ENCODE results near the gene FGD4.
"Not testable (repeated sequence)": the region's sequence is repeated elsewhere in the genome, so short reads cannot be mapped to it uniquely, and the experiment has no call there.

The FGD4 gene

DNA sequence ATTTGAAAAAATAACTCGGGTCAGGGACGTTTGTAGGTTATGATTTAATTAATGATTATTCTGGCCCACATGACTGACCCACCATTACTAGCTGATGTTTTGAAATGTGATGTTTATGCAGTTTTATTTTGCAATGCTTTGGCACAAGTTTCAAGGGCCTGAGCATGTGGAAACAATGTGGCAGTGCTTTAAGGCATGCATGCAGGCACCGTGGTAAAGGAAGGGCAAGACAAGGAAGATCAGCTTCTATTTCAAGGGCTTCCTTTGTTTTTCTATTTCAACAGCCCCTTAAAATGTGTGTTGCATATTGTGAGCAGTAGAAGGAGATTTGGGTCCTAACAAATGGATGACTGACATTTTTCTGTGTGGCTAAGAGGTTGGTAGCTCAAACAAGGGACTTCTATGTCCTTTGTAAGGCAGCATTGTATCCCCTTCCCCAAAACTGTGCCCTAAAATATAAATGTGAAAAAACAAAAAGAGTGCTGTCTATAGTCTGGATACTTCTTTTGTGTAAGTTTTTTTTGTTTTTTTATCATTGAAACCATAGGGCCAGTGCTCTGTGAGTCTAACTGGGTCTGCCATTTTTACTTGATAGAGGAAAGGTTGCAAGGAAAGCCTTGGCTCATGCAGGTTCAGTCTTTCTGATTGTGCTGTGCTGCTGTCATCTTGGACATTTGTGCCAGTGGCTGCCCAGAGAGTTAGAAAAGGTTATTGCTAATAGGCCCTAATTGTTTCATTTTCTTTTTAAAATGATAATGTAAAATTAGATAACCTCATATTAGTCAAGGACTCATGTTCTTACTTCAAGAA, 103.5 kb downstream of the FGD4 start:
- DNase-seq (ENCODE audit: extremely low read depth, low read depth): peak; percentile 69
- TF ChIP-seq, protein P1, sequence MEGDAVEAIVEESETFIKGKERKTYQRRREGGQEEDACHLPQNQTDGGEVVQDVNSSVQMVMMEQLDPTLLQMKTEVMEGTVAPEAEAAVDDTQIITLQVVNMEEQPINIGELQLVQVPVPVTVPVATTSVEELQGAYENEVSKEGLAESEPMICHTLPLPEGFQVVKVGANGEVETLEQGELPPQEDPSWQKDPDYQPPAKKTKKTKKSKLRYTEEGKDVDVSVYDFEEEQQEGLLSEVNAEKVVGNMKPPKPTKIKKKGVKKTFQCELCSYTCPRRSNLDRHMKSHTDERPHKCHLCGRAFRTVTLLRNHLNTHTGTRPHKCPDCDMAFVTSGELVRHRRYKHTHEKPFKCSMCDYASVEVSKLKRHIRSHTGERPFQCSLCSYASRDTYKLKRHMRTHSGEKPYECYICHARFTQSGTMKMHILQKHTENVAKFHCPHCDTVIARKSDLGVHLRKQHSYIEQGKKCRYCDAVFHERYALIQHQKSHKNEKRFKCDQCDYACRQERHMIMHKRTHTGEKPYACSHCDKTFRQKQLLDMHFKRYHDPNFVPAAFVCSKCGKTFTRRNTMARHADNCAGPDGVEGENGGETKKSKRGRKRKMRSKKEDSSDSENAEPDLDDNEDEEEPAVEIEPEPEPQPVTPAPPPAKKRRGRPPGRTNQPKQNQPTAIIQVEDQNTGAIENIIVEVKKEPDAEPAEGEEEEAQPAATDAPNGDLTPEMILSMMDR (IDR thresholded peaks at IDR 0.05; ENCODE audit: low read depth, low read length): no peak

DNA sequence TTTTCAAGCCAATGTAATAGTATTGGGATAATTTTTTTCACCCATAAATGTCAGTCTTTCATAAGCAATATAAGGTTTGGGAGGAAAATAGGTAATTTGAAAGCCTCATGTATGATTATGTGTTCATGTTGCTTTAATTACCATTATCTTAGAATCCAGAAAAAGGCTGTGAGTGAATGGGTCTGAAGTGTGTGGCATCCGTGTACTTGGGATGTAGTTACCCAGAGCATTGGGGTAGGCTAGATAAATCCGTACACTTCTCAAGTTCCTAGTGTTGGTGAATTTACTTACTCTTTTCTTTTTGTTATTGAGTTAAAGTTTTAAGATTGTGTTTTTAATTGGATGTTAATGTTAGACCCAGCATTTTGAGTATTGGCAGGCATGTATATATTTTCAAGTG, 104.4 kb downstream of the FGD4 start:
- DNase-seq (ENCODE audit: extremely low read depth, low read depth): no peak
- TF ChIP-seq, protein P1 (IDR thresholded peaks at IDR 0.05; ENCODE audit: low read depth, low read length): no peak

DNA sequence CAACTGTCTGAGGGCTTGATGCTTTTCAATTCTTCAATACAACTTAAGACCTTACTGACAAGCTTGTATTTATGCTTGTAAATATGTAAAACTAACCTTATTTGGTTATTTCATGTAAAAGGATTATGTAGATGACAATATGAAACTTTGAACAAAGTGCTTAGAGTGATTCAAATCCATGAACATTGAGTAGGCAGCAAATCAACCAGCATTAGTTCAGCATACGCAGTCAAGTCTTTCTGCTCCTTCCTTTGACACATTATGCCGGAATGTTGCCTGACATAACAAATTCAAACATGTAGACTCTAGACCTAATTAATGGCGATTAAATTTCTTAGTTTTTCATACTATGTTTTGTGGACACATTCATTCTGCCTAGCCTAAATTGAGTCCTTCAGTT, 105.2 kb downstream of the FGD4 start:
- no peak for DNase-seq (ENCODE audit: extremely low read depth, low read depth)
- TF ChIP-seq, protein P1 (IDR thresholded peaks at IDR 0.05; ENCODE audit: low read depth, low read length): no peak

DNA sequence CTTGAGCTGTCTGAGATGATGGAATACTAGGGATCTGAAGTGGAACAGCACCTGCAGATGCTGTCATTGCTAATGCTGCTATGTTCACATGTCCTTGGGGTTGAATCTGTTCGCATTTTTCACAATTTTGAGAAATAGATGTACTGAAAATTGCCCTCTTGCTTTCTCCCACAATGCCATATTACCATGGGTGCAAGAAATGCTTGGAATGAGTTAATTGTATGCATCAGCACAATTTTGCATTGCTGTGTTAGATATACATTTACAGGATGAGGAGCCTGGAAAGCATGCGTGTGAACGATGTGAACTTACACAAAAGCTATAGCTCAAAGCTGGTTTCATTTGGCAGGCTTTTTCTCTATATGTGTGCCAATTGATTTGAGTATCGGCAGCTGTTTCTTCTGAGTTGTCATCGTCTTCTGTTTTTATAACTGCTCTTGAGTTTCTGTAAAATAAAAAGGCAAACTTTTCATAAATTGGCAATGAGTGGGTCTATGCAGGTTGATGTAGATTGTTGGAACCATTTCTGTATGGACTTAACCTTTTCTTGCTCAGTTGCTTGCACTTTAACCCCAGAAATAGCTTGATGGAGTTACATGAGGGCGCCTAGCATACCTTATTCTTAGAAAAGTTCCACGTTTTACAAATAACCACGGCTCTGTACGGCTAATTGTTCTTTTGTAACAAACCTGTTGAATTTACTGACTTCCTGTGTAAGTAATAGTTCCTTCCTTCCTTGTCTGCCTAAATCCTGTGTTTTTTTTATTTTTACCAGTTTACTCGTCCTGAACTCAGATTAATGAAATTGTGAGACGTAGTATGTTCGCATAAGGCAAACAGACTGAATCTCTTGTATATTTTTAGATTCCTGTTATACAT, 105.9 kb downstream of the FGD4 start:
- TF ChIP-seq, protein P1 (IDR thresholded peaks at IDR 0.05; ENCODE audit: low read depth, low read length): no peak
- DNase-seq (ENCODE audit: extremely low read depth, low read depth): no peak

DNA sequence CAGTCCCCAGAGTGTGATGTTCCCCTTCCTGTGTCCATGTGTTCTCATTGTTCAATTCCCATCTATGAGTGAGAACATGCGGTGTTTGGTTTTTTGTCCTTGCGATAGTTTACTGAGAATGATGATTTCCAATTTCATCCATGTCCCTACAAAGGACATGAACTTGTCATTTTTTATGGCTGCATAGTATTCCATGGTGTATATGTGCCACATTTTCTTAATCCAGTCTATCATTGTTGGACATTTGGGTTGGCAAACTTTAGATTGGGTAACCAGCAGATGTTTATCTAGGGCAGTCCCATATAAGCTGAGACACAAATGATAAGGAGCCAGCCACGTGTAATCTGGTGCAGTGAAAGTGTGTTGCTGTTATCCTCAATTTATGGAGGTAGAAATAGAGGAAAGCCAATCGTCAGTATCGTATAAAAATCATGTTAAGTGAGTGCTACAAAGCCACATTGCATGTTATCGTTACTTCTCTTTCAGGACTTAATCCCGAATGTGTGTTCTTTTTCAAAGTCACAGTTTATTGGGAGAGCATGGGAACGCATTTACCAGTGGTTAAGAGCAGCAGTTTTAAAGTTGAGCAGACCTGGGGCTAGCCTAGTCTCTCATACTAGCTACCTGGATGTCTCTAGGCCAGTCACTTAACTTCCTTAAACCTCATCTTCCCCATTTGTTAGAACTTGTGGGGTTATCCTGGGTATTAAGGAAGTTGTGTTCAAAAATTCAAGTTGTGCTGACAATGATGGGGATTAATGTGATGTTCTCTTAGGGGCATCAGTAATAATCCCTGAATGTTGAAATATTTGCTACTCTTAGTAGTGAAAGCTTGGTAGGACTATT, 108.0 kb downstream of the FGD4 start:
- DNase-seq (ENCODE audit: extremely low read depth, low read depth): not testable (repeated sequence)

DNA sequence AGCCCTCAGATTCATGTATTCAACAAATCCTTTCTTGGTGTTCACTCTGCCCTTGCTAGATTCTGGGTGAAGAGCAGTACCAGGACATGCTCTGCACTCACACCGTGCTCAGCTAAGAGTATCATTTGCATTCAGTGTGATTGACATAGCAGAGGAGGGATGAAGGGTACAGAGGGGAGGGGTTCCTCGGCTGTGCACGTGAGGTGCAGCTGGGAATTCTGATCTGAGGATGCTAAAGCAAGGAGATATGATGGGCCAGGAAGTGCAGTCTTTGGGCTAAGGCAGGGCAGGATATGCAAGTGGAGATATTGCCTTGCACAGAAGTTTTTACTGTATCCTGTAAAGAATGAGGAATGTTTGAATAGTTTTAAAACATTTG, 108.6 kb downstream of the FGD4 start:
- TF ChIP-seq, protein P1 (IDR thresholded peaks at IDR 0.05; ENCODE audit: low read depth, low read length): no peak
- no peak for DNase-seq (ENCODE audit: extremely low read depth, low read depth)

DNA sequence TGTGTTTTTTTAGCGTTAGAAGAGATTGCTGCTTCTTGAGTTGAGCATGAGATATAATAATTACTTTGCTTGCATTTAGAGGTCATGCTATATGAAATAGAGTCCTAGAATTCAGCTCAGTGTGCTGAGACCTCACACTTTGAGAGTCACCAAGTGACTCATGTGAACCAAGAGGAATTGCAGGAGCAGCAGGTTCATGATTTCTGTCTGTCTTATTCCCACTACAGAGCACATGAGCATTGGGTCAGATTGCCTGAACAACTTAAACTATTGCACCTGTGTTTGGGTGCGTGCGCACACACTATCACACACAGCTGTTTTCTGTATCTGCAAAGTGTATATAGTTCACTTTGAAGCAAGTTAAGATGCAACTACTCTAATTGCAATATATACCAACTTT, 109.3 kb downstream of the FGD4 start:
- TF ChIP-seq, protein P1 (IDR thresholded peaks at IDR 0.05; ENCODE audit: low read depth, low read length): no peak
- no peak for DNase-seq (ENCODE audit: extremely low read depth, low read depth)
